ENCODE measurements around the gene EPHX1.

The EPHX1 gene

DNA sequence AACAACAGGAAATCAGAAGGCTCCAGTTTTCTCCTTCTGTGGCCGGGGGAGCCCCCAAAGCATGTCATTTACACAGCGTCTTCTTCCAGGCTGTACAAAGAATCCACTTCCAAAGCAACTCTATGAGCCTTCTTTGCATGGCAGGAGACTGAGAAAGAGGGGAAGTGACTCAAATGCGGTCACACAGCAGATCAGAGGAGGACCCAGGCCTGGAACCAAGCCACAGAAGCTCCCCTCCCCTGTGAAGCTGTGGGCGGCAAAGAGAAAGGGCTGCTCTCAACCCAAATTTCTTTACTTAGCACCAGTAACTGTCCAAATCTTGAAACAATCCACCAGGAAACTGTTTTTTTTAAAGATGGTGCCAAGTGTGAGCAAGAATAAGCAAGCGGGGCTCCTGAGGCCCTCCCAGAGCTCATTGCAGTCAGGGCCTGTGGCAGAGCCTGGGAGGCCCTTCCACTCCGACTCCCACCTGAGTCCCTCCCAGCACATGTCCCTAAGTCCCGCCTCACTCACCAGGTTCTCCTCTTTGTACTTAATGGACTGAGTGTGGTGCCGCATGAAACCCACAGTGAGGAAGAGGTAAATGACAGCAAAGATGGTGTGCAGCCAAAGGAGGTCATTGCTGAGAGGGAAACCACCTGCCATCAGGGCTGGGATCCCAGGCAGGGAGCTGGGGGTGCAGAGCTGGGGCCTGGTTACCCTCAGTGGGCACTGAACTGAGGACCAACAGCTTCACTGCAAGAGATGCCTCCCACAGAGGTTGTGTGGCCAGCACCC, 56.3 kb downstream of the EPHX1 start:
- TF ChIP-seq POLR2A (IDR thresholded peaks at IDR 0.05; ENCODE audit: low read depth, low read length), result no peak
- DNase-seq (ENCODE audit: insufficient read length, low spot score), result peak; percentile 51
- no peak for FAIRE-seq

DNA sequence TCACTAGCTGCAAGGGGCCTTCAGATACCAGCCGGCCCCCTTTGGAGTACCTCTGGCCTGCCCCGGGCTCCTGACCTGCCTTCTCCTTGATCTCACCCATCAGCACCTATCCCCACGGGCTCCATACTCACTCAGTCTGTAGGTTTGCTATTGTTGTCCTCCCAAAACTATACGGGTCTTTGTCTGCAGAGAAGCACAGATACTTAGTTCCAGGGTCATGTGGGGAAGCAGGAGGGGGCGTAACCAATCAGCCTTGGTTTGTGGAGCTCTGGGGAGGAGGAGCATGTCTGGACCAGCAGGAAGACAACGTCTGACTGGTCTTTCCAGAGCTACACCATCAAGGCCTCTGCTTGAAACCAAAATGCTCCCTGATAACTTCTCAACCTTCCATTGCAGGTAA, 57.1 kb downstream of the EPHX1 start:
- no peak for TF ChIP-seq POLR2A (IDR thresholded peaks at IDR 0.05; ENCODE audit: low read depth, low read length)
- DNase-seq (ENCODE audit: insufficient read length, low spot score), result no peak
- no peak for FAIRE-seq

GRCh38 chr1:225868631-225869330, 58.9 kb downstream of the EPHX1 start:
- no peak for TF ChIP-seq POLR2A (IDR thresholded peaks at IDR 0.05; ENCODE audit: low read depth, low read length)
- no peak for FAIRE-seq
- no peak for DNase-seq (ENCODE audit: insufficient read length, low spot score)

DNA sequence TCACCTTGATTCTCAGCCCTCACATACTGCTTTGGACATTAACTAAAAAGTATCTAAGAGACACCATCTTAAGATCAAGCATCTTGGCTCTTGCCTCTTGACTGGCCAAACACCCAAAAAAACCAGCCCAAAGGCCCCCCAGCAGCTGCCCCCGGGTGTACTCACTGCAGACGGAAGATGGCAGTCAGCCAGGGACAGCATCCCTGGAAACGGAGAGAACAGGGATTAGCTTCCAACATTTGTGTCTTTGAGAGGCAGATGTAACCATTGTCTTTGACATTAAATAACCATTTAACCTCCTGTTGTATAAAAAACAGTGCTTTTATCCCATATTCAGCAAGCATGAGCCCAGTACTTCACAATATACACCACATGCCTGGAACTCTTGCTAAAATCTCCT, 61.0 kb downstream of the EPHX1 start:
- TF ChIP-seq POLR2A (IDR thresholded peaks at IDR 0.05; ENCODE audit: low read depth, low read length), result no peak
- no peak for FAIRE-seq
- no peak for DNase-seq (ENCODE audit: insufficient read length, low spot score)

DNA sequence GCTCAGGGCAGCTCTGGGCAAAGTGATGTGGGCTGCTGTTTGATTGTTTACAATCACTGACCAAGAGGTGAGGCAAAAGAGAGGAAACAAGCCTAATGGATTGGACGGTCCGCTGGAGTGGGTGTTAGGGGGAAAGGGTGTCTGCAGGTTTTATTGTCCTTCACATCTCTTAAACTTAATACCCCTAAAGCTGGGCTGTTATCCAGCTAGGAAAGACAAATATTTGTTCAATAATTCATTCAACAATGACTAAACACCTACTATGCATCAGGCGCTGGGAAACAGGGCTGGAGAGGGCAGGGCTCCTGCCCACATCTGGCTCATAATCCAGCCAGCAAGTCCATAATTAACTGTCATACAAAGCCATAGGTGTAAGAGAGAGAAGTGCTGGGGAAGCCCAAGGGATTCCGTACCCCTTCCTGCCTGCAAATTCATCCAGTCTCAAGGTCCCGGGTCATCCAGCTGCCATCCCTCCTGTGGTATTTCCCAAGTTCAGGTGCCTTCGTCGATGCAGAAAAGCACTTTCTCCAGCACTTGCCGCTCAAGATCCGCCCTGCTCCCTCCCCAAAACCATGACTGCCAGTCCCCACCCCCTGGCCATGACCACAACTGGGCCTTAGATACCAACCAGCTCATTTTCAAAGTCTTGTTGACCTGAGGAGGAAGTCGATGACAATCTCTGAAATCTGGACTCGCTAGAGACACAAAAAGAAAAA, 61.6 kb downstream of the EPHX1 start:
- TF ChIP-seq POLR2A (IDR thresholded peaks at IDR 0.05; ENCODE audit: low read depth, low read length), result no peak
- DNase-seq (ENCODE audit: insufficient read length, low spot score) (no peak), FAIRE-seq (no peak)

DNA sequence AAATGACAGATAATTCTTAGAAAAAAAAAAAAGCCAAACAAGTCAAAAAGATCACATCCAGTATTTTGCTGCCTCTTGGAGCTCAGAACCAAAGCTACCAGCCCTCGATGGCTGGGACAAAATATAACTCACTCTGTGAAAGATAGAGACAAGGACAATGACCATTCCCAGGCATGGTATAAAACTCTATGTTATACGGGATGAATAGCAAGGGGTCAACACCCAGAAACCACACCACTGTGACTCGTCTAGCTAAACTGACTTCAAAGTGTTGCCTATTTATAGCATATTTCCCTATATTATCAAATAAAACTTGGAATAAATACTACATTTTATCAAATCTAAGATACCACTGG, 62.1 kb downstream of the EPHX1 start:
- DNase-seq (ENCODE audit: insufficient read length, low spot score) (no peak), FAIRE-seq (no peak)
- TF ChIP-seq POLR2A (IDR thresholded peaks at IDR 0.05; ENCODE audit: low read depth, low read length), result no peak

DNA sequence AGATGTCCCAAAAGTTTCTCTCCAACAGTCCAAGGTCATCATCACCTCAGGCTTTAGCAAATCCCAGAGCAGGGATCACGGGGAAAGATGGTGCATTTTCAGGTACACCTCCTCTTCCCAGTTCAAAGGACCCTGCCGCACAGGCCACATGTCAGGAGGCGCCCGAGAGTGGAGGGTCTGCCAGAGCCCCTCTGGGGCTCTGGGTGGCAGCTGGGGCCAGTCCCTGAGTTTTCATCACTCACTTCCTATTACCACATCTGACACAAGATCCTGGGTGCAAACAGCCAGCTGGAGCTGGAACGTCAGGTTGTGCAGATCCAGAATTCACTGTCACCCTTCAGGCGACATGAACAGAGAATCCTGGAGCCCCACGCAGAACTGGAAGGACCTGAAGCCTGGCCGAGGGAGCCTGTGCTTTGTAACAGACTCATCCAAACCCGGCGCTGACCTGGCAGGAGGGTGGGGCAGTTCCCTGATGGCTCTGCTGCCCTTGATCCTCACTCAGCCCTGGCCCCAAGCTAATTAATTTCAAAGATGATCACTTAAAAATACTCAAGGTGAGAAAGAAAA, 63.4 kb downstream of the EPHX1 start:
- FAIRE-seq (no peak), DNase-seq (ENCODE audit: insufficient read length, low spot score) (no peak)
- no peak for TF ChIP-seq POLR2A (IDR thresholded peaks at IDR 0.05; ENCODE audit: low read depth, low read length)

- FAIRE-seq, result no peak
- DNase-seq (ENCODE audit: insufficient read length, low spot score), result no peak
These were observed 64.5 kb downstream of the EPHX1 start for GRCh38 chr1:225874431-225874830.

DNA sequence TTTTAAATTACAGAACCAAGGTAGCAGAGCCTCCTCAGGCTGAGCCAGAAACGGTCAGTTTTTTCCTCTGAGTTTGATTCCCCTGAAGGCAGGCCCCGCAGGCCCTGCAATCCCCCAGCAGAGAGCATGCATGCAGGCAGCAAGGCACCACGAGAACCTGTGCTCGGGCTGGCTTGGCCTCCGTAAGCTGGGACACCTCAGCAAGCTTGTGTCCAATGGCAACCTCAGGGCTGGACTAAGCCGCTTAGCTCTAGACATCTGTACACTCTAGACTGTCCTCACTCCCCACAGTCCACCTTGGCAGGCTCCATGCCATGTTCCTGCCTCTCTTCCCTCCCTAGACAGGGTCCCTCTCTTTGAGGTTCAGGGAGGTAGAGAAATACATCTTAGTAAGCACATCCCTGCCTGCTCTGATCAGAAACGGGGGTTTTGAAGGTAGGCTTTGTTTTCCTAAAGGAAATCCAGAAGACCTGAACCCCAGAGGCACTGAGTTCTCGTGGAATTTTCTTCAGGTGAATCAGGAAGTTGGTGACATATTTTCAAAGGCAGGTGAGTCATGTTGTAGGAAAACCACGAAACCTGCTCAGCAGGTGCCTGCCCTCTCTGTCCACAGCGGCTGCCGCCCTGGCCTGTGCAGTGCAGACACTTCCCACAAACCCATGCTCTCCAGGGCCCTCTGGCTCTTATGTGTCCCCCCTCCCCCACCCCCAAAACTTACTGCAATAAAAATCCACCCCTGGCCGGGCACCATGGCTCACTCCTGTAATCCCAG, 65.3 kb downstream of the EPHX1 start:
- no peak for TF ChIP-seq POLR2A (IDR thresholded peaks at IDR 0.05; ENCODE audit: low read depth, low read length)
- DNase-seq (ENCODE audit: insufficient read length, low spot score) (no peak), FAIRE-seq (no peak)

More at GRCh38 chr1:225874431-225874830, 64.5 kb downstream of the EPHX1 start:
- no peak for TF ChIP-seq POLR2A (IDR thresholded peaks at IDR 0.05; ENCODE audit: low read depth, low read length)

- no peak for TF ChIP-seq POLR2A (IDR thresholded peaks at IDR 0.05; ENCODE audit: low read depth, low read length)
- FAIRE-seq, result no peak
- DNase-seq (ENCODE audit: insufficient read length, low spot score), result no peak
These were observed 67.1 kb downstream of the EPHX1 start for GRCh38 chr1:225876900-225877510.

DNA sequence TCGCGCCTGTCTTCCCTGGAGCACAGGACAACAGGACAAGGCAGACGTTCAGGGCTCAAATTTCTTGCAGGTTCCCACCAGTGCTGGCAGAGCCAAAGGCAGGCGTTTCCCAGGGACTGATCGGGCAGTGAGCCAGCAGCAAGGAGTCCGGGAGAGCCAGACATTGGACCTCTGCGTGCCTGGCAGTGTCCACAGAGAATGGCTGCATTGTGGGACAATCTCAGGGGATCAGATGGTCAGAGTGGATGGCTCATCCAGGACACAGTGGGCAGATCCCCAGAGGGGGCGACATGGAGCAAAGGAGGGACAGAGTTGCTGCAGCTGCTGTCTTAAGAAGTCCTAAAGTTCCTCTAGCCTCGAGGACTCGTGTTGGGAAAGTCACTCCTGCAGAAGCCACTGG, 67.7 kb downstream of the EPHX1 start:
- DNase-seq (ENCODE audit: insufficient read length, low spot score), result peak; percentile 42
- no peak for FAIRE-seq
- no peak for TF ChIP-seq POLR2A (IDR thresholded peaks at IDR 0.05; ENCODE audit: low read depth, low read length)

GRCh38 chr1:225878282-225878681, 68.4 kb downstream of the EPHX1 start:
- no peak for TF ChIP-seq POLR2A (IDR thresholded peaks at IDR 0.05; ENCODE audit: low read depth, low read length)
- no peak for DNase-seq (ENCODE audit: insufficient read length, low spot score)
- no peak for FAIRE-seq

All from H54 (cell line).